Smooth muscle cell (in vitro differentiated cells): Measurements from ENCODE around the gene C4A. TPM values are rescaled to one million over a fixed set of nuclear protein-coding genes. Genes with fewer than 3 reads are reported as not detected.

Experiments
- DNase-seq: peaks from one replicate; lab custom pipeline; 2025; ENCODE audit not compliant: unreplicated experiment; lab: John Stamatoyannopoulos, UW
- H2AFZ ChIP-seq: fragments of 200-600 bp; sonication (generic); 2 replicates; pipeline ENCODE4 v1.6.0; 2016; ENCODE audit warnings: antibody characterized with exemption, low read depth, mild to moderate bottlenecking
- H3F3A ChIP-seq: fragments of 200-600 bp; sonication (generic); 2 replicates; pipeline ENCODE4 v1.6.0; 2017; ENCODE audit warnings: antibody characterized with exemption, low read depth
- H3K27ac ChIP-seq: fragments of 200-600 bp; sonication (generic); 2 replicates; pipeline ENCODE4 v1.5.1; 2016; ENCODE audit warnings: low read depth, mild to moderate bottlenecking
- H3K27me3 ChIP-seq: fragments of 200-600 bp; sonication (generic); 2 replicates; pipeline ENCODE4 v1.6.1; 2016; ENCODE audit warnings: low read depth, mild to moderate bottlenecking
- H3K36me3 ChIP-seq: fragments of 200-600 bp; sonication (generic); 2 replicates; pipeline ENCODE4 v1.5.1; 2016; ENCODE audit warnings: low read depth
- H3K4me1 ChIP-seq: fragments of 200-600 bp; sonication (generic); 2 replicates; pipeline ENCODE4 v1.5.1; 2016; ENCODE audit warnings: low read depth
- H3K4me2 ChIP-seq: fragments of 200-600 bp; sonication (generic); 2 replicates; pipeline ENCODE4 v1.6.0; 2016; ENCODE audit warnings: mild to moderate bottlenecking
- H3K4me3 ChIP-seq: fragments of 200-600 bp; sonication (generic); 2 replicates; pipeline ENCODE4 v1.5.1; 2016; ENCODE audit warnings: mild to moderate bottlenecking
- H3K79me2 ChIP-seq: fragments of 200-600 bp; sonication (generic); 2 replicates; pipeline ENCODE4 v1.6.0; 2016; ENCODE audit warnings: low read depth, mild to moderate bottlenecking
- H3K9ac ChIP-seq: fragments of 200-600 bp; sonication (generic); 2 replicates; pipeline ENCODE4 v1.6.0; 2016; ENCODE audit warnings: low read depth
- H3K9me3 ChIP-seq: fragments of 200-600 bp; sonication (generic); replicated peaks from 2 replicates; pipeline ENCODE4 v1.5.1; 2016; ENCODE audit warnings: low read depth
- H4K20me1 ChIP-seq: fragments of 200-600 bp; sonication (generic); 2 replicates; pipeline ENCODE4 v1.6.0; 2016; ENCODE audit warnings: low read depth
- WGBS: methylation state at CpG from one replicate; pipeline ENCODE4 v1.1.7; 2016; ENCODE audit warnings: low lambda C conversion rate; 5-methylcytosine and 5-hydroxymethylcytosine counted together
- polyA plus RNA-seq: library from polyadenylated mRNA; unstranded; fragments of >200 nt; fragmentation: Nextera tagmentation; extraction: Ambion mirVana; gene quantifications from 2 replicates; pipeline ENCODE4 v1.2.1, GENCODE V29; 2016
- total RNA-seq: library from RNA; depleted of rRNA; stranded (reverse); fragments of >200 nt; gene quantifications from 2 replicates; pipeline ENCODE4 v1.2.3, GENCODE V29; 2014
- TF ChIP-seq, protein P1 (sequence below): fragments of 200-600 bp; sonication (generic); IDR thresholded peaks from 2 replicates; pipeline ENCODE4 v1.5.1; 2017; ENCODE audit warnings: borderline replicate concordance, mild to moderate bottlenecking, antibody characterized with exemption; ENCODE audit not compliant: insufficient read depth, poor library complexity, severe bottlenecking

The C4A gene
- total and polyA plus RNA-seq, 2 experiments from 2014 or later: 1.7 to 4.6 TPM

DNA sequence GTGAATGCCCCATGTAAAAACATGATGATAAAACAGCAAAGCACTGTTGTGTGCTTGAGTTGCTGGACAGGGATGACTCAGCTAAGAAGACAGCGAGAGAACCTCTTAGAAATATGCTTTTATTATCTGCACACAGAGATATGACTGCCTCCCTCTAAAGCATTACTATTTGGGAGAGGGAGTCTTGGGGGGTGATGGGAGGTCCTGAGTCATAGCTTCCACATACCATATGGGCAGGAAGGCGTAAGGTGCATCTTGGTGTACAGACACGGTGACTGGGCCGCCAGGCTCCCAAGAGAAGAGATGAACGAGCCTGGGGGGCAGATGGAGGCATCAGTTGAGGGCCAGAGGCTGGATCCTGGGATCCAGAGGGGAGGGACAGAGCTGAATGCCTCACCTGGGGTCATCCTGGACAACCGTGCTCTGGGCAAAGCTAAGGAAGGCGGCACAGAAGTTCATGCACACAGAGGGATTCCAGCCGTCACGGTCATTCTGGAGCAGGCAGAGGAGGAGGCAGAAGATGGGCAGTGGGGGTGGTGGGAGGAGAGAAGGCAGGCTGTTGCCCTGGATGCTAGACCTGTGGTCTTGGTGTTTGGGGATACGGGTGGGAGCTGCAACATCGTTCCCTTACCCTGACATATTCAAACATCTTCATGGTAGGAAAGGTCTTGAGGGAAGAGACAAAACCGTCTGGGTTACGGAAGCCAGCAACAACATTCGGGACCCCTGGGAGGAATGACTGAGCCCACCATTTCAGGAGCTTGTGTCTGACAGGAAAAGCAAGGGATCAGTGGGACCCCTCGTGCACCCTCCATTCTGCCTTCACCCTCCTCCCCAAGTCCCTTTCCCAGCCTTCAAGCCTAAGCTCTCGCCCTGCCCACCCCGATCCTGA, 11.9 kb upstream of the C4A start:
- no peak overlapping the region for H3K4me3 ChIP-seq
- H3K9ac ChIP-seq: no peak overlapping the region
- DNase-seq: no peak
- 89% methylated on average over 17 of the region's 17 CpGs for WGBS
- H3K79me2 ChIP-seq: peaks cover 24% of the 10 kb centered on the region
- H2AFZ ChIP-seq: no peak overlapping the region
- H3K4me1 ChIP-seq: peaks cover 14% of the 10 kb centered on the region
- peak overlapping the region; percentile 96 for H3K27ac ChIP-seq
- no peaks in the 10 kb centered on the region for H3K27me3 ChIP-seq
- TF ChIP-seq, protein P1, sequence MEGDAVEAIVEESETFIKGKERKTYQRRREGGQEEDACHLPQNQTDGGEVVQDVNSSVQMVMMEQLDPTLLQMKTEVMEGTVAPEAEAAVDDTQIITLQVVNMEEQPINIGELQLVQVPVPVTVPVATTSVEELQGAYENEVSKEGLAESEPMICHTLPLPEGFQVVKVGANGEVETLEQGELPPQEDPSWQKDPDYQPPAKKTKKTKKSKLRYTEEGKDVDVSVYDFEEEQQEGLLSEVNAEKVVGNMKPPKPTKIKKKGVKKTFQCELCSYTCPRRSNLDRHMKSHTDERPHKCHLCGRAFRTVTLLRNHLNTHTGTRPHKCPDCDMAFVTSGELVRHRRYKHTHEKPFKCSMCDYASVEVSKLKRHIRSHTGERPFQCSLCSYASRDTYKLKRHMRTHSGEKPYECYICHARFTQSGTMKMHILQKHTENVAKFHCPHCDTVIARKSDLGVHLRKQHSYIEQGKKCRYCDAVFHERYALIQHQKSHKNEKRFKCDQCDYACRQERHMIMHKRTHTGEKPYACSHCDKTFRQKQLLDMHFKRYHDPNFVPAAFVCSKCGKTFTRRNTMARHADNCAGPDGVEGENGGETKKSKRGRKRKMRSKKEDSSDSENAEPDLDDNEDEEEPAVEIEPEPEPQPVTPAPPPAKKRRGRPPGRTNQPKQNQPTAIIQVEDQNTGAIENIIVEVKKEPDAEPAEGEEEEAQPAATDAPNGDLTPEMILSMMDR: no peak
- peaks cover 9% of the 10 kb centered on the region for H3K36me3 ChIP-seq
- H3K4me2 ChIP-seq: no peak overlapping the region
- no peaks in the 10 kb centered on the region for H3F3A ChIP-seq
- no peaks in the 10 kb centered on the region for H3K9me3 ChIP-seq
- no peaks in the 10 kb centered on the region for H4K20me1 ChIP-seq

DNA sequence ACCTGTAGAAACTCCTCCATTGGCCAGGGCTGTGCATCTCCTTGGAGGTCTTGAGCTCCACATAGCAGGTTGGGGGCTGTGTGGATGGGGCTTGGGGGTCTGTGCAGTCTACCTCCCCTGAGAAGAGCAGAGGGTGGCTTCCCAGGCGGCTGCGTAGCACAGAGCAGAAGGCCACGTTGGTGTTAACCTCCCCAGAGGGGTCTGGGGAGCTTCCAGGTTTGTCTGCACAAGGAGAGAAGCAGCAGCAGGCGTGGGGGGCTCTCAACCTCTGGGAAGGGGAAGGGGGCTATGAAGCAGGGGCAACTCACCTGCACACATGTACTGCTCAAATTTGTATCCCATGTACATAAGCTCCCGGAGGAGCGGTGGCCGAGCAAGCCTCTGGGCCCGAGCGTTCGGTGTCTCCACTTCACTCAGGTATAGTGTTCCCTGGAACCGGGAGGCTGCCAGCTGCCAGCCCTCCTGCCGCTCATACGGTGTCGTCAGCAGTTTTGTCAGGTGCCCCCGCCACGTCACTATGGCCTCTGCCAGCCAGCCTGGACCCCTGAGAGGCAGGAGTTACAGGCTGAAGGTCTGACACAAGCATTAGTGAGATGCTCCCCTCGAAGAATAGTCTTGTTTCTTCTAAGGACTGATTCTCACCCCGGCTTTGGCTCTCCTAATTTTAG, 11.1 kb upstream of the C4A start:
- DNase-seq: no peak
- Histone ChIP-seq H3K4me1 (peaks cover 14% of the 10 kb centered on the region), H3K9ac (peak overlapping the region; percentile 94), H3K9me3 (no peaks in the 10 kb centered on the region), H3K79me2 (peaks cover 24% of the 10 kb centered on the region), H3K36me3 (peaks cover 6% of the 10 kb centered on the region), H3K4me3 (peak overlapping the region; percentile 60), H3K27me3 (no peaks in the 10 kb centered on the region), H3K27ac (peak overlapping the region; percentile 96), H2AFZ (no peak overlapping the region), H3K4me2 (peak overlapping the region; percentile 97), H3F3A (no peaks in the 10 kb centered on the region), H4K20me1 (no peaks in the 10 kb centered on the region)
- WGBS: 97% methylated on average over 18 of the region's 18 CpGs
- TF ChIP-seq, protein P1: no peak

DNA sequence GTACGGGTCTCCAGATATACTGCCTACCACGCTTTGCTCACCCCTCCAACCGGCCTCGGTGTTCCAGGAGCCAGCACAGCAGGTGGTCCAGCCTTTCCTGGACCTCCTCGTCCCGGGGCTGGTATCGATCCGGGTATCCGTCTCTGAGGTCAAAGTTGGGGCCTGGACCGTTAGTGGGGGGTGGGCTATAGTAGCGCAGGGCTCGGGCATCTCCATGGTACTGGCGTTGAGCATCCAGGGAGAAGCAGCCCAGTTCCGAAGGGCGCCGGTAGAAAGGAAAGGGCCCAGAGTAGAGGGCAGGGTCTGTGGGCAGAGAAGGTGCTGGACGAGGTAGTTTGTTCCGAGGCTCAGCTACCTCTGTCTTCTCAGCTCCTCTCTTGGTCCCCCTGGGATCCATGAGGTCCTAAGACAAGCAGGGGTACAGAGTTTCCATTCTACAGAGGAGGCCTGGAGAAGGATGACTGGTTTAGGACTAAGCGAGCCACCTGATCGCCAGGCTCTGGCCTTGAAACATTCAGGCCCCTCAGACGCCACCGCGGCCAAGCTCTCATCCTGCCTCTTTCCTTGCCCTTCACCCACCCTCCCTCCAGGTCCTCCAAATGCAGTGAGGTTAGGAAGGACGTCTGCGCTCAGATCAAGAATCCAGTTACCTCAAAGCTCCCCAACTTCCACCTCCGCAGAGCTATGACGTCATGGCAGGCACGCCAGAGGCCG, 10.4 kb upstream of the C4A start:
- no peaks in the 10 kb centered on the region for H3K9me3 ChIP-seq
- 60% methylated on average over 29 of the region's 29 CpGs for WGBS
- peak overlapping the region; percentile 94 for H3K9ac ChIP-seq
- H3K27ac ChIP-seq: peak overlapping the region; percentile 96
- H3K27me3 ChIP-seq: no peaks in the 10 kb centered on the region
- DNase-seq: no peak
- no peaks in the 10 kb centered on the region for H3K36me3 ChIP-seq
- H4K20me1 ChIP-seq: no peaks in the 10 kb centered on the region
- H3K4me1 ChIP-seq: peaks cover 14% of the 10 kb centered on the region
- H2AFZ ChIP-seq: peak overlapping the region; percentile 54
- TF ChIP-seq, protein P1: no peak
- H3K4me3 ChIP-seq: peak overlapping the region; percentile 60
- no peaks in the 10 kb centered on the region for H3F3A ChIP-seq
- H3K4me2 ChIP-seq: peak overlapping the region; percentile 97
- peaks cover 24% of the 10 kb centered on the region for H3K79me2 ChIP-seq
